ENCODE results near the gene TVP23C.

- no peak for TF ChIP-seq CTCF (conservative IDR thresholded peaks at IDR 0.05; ENCODE audit: low read depth, low read length)
- no peak for TF ChIP-seq EZH2 (IDR thresholded peaks at IDR 0.05; ENCODE audit: borderline replicate concordance, low read depth, low read length, poor library complexity, severe bottlenecking)
These were observed 106.8 kb downstream of the TVP23C start for GRCh38 chr17:15456496-15456895.
